HTERT RPE-1 (cell line): ENCODE results near the gene C5AR2.
"Not testable (repeated sequence)": the region's sequence is repeated elsewhere in the genome, so short reads cannot be mapped to it uniquely, and the experiment has no call there.

Source experiments
- in situ Hi-C: fragments of 300-500 bp; cut with MboI; formaldehyde crosslinking; loops from 4 replicates; pipeline ENCODE4 v1.14.3; 2020; ENCODE audit warnings: low sequenced_read_pairs

C5AR2 gene

DNA sequence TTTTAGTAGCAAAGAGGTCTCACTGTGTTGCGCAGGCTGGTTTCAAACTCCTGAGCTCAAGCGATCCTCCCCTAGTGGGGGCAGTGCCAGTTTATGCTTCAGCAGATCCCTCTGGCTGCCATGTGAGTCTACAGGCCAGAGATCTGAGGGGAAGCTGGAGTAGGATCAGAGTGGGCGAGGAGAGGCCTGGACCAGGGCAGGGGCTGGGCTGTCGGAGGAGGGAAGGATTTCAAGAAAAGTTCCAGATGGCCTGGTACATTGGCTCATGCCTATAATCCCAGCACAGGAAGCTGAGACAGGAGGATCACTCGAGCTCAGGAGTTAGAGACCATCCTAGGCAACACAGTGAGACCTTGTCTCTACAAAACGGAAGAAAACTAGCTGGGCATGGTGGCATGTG, 27.0 kb downstream of the C5AR2 start:
- in situ Hi-C loops = no loop called here

DNA sequence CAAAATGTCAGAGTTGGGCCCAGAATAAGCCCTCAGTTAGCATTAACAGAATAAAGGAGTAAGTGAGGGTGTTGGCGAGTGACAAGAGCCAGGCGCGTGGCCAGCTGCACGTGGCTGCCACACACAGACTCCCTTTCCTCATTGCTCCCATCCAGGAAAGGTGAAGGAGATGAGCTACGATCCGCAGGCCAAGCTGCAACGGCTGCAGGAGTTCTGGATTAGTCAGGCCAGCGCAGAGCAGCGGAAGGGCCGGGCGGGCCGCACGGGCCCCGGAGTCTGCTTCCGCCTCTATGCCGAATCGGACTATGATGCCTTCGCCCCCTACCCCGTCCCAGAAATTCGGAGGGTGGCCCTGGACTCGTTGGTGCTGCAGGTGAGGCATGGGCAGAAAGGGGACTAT, 30.3 kb downstream of the C5AR2 start:
- in situ Hi-C loops = no loop called here

- in situ Hi-C loops = no loop called here
Observed at GRCh38 chr19:47363758-47364531, 32.0 kb downstream of the C5AR2 start.

- in situ Hi-C loops = not testable (repeated sequence)
Observed at GRCh38 chr19:47365455-47365854, 33.5 kb downstream of the C5AR2 start.

GRCh38 chr19:47370045-47370611, 38.2 kb downstream of the C5AR2 start:
- in situ Hi-C loops = no loop called here

GRCh38 chr19:47371261-47371660, 39.3 kb downstream of the C5AR2 start:
- in situ Hi-C loops = no loop called here

GRCh38 chr19:47372603-47373002, 40.6 kb downstream of the C5AR2 start:
- in situ Hi-C loops = no loop called here

GRCh38 chr19:47373246-47374240, 41.6 kb downstream of the C5AR2 start:
- in situ Hi-C loops = no loop called here

- in situ Hi-C loops = no loop called here
Observed at GRCh38 chr19:47374876-47375693, 43.1 kb downstream of the C5AR2 start.

GRCh38 chr19:47375694-47376588, 44.0 kb downstream of the C5AR2 start:
- in situ Hi-C loops = no loop called here

DNA sequence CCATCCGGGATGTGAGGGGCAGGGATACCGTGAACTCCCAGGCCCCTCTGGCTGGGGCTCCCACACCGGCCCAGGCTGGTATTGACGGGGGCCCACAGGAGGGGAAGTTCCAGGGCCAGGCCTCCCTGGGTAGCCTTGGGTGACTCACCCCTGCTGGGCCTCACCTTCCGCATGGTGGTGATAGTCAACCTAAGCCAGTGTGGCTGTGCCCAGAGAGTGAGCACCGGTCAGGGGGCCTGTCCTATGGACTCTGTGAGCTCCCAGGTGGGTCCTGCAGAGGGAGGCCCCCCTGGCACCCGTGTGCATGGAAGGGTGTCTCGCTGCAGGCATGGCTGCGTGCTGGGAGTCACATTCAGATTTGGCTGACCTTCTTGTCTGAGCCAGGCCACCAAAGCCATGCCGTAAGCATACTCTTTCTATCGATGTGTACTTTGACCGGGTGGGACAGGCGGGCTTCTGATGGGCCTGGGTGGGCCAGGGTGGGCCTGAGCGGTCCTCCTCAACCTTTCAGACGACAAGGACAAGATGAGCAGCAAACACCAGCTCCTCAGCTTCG, 44.7 kb downstream of the C5AR2 start:
- in situ Hi-C loops = no loop called here

GRCh38 chr19:47377208-47377701, 45.3 kb downstream of the C5AR2 start:
- in situ Hi-C loops = no loop called here

DNA sequence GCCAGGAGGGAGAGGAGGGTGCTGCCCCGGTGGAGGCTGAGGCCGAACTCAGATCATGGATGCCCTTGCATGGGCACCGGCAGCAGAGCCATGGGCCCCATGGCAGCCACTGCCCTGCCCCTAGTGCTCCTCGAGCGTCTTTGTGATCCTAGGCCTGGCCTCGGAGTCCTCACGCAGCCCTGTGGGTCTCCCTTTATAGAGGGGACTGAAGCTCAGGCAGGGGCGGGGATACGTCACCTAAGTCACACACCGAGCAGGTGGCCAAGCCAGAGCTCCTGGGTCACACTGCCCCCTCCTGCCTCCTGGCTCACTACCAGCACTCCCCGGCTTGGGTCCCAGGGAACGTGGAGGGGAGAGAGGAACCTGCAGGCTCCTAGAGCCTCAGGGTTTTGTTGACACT, 45.8 kb downstream of the C5AR2 start:
- in situ Hi-C loops = no loop called here

DNA sequence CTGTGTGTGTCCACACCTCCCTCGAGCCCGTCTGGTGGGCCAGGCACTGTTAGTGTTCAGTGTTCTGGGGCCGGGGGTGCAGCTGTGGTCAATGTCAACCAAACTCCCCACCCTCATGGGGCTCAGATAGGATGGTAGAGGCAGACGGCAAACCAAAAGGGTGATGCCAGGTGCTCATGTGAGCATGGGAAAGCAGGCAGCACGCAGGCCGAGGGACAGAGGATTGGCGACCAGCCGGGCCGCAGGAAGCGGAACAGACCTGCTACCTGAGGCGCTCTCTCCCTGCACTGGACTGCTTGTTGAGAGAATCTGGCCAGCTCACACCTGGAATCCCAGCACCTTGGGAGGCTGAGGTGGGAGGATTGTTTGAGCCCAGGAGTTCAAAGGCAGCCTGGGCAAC, 46.3 kb downstream of the C5AR2 start:
- in situ Hi-C loops = no loop called here

DNA sequence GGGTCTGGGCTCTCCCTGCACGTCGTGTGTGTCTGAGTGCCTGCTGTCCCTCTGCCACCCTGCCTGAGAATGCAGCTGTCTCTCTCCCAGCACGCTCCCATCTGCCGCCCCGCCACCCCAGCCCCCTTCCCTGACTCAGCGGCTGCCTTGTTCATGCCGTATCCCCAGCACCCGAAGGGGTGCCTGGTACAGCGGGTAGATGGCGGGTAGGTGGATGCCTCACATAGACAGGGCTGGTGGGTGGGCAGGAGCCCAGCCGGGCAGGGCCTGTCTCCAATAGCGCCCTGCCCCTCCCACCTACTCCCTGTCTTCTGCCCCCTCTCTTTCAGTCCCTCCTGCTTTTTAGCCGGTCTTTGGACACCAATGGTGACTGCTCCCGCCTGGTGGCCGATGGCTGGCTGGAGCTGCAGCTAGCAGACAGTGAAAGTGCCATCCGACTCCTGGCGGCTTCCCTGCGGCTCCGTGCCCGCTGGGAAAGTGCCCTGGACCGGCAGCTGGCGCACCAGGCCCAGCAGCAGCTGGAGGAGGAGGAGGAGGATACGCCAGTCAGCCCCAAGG, 47.5 kb downstream of the C5AR2 start:
- in situ Hi-C loops = no loop called here

- in situ Hi-C loops = no loop called here
Observed at GRCh38 chr19:47380559-47380958, 48.6 kb downstream of the C5AR2 start.

GRCh38 chr19:47381121-47381520, 49.1 kb downstream of the C5AR2 start:
- in situ Hi-C loops = no loop called here

- in situ Hi-C loops = no loop called here
Observed at GRCh38 chr19:47381653-47382279, 49.8 kb downstream of the C5AR2 start.
